AG04449 (cell line): ENCODE data around the gene NTRK2.
A peak's percentile ranks its signal among the peaks of the same experiment; 100 is the strongest.

Experiments
- CTCF ChIA-PET: fragments of 350-600 bp; formaldehyde crosslinking; extraction: SDS; loops from one replicate; lab custom pipeline; 2021; ENCODE audit warnings: antibody characterized with exemption; lab: Yijun Ruan, JAX
- POLR2A ChIA-PET: fragments of 400-600, 350-600 bp; formaldehyde crosslinking; extraction: SDS; loops from one replicate; lab custom pipeline; 2020; ENCODE audit warnings: antibody characterized with exemption, inconsistent platforms; lab: Yijun Ruan, JAX
- DNase-seq: peaks from one replicate; pipeline ENCODE4 v3.0.0-alpha.2; 2010; ENCODE audit warnings: low read depth, low spot score
- H3K4me3 ChIP-seq: 2 replicates; pipeline ENCODE4 v1.5.1; 2011; ENCODE audit warnings: low read depth, mild to moderate bottlenecking, control low read depth, low read length
- TF ChIP-seq, protein P1 (sequence below): IDR thresholded peaks from one replicate; pipeline ENCODE4 v1.5.1; 2011; ENCODE audit warnings: mild to moderate bottlenecking, moderate library complexity, low read length, control low read depth, inconsistent platforms; ENCODE audit not compliant: insufficient read depth; ENCODE audit errors: missing control alignments

The NTRK2 gene

DNA sequence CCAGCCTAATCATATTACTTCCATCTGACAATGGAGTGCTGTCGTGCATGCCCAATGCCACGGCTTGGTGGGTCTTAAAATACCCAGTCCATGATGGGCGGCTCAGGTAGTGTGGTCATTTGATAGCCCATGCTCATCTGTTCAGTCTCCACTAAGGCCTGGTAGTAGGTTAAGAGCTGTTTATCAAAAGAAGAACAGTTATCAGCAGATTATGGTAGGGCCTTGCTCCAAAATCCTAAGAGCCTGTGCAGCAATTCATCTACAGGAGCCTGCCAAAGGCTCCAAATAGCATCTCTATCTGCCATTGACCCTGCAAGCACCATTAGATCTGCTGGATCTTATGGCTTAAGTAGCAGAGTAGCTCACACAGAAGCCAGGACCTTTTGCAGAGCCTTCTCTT lies 21.8 kb upstream of the NTRK2 start:
- ChIA-PET POLR2A (no interaction called here), CTCF (no interaction called here)
- TF ChIP-seq, protein P1, sequence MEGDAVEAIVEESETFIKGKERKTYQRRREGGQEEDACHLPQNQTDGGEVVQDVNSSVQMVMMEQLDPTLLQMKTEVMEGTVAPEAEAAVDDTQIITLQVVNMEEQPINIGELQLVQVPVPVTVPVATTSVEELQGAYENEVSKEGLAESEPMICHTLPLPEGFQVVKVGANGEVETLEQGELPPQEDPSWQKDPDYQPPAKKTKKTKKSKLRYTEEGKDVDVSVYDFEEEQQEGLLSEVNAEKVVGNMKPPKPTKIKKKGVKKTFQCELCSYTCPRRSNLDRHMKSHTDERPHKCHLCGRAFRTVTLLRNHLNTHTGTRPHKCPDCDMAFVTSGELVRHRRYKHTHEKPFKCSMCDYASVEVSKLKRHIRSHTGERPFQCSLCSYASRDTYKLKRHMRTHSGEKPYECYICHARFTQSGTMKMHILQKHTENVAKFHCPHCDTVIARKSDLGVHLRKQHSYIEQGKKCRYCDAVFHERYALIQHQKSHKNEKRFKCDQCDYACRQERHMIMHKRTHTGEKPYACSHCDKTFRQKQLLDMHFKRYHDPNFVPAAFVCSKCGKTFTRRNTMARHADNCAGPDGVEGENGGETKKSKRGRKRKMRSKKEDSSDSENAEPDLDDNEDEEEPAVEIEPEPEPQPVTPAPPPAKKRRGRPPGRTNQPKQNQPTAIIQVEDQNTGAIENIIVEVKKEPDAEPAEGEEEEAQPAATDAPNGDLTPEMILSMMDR = no peak
- DNase-seq = no peak
- no peak overlapping the region for H3K4me3 ChIP-seq

DNA sequence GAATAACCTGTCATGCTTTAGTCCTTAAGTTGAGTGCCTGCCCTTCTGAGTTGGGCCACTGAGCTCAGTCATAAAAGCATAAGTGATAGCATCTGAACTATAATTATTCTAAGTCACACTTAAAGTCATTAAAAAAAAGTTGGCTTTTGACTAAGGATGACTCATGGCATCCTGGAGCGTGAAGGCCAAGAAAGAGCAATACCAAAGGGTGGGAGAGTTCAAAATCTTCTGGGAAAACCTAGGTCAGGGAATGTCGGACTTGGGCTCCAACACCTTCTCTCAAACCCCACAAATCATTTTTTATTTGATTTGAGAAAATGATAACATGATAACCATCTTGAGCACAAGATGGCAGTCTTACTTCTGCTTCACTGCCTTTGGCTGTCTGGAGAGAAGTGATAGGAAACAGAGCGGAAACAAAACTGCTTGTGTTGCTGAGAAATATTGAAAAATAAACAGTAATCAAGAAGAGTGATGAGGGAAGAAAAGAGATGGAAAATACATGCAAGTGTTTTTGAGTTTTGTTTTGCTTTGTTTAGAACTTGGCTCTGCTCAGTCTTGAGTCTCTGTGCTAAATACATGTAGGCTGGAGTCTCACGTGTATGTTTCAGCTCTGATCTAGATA lies 16.9 kb upstream of the NTRK2 start:
- POLR2A ChIA-PET = no interaction called here
- DNase-seq = no peak
- no peak overlapping the region for H3K4me3 ChIP-seq
- TF ChIP-seq, protein P1 = no peak
- CTCF ChIA-PET = no interaction called here

DNA sequence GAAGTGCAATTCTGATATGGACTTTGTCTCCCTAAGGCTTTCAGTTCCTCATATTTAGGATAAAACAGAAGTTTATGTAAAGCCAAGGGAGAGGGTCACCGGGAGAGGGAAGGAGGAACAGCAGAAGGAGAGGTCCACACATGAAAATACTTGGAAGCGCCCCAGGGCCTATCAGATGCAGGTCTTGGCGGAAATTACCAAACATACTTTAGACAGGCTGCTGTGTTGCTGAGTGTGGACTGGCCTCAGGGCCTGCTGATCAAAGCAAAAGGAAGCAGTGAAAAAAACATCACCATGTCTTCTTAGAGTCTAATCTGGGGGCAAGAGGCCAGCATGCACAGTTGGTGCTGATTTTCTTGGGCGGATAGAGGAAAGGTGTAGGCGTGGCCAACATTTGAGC lies 14.1 kb upstream of the NTRK2 start:
- TF ChIP-seq, protein P1 = no peak
- DNase-seq = no peak
- ChIA-PET CTCF (no interaction called here), POLR2A (no interaction called here)
- no peak overlapping the region for H3K4me3 ChIP-seq

DNA sequence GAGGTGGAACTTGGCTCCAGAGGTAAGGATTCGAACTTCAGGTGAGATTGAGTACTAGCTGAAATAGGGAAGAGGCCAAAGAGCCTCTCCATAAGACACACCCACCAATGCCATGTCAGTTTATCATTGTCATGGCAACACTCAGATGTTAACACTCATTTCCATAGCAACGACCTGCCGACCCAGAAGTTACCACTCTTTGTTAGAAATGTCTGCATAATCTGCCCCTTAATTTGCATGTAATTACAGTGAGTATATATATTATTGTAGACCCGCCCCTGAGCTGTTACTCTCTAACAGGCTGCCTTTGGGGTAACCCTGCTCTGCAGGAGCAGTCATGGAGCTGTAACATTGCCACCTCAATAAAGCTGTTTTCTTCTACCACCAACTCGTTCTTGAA lies 10.2 kb upstream of the NTRK2 start:
- CTCF ChIA-PET = no interaction called here
- POLR2A ChIA-PET = no interaction called here

DNA sequence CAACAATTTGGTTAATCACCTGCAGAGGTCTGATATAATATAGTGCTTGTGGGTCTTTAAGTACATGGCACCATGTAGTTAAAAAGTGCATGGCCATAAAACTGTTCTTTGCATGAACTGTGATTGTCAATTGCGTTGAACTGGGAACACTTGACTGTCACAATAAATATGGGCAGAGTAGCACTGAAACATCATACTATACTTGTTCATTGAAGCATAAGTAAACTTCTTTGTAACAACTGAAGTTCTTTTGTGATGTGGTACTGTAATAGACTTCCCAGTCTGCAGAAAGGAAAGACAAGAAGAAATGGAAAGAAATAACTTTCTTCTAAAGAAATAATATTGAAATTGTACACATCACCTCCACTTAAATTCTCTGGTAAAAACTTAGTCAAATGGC lies 9.8 kb upstream of the NTRK2 start:
- ChIA-PET CTCF (no interaction called here), POLR2A (no interaction called here)
- TF ChIP-seq, protein P1 = no peak
- DNase-seq = no peak
- H3K4me3 ChIP-seq = no peak overlapping the region

More for the DNA sequence above, 10.2 kb upstream of the NTRK2 start:
- DNase-seq = no peak
- TF ChIP-seq, protein P1 = no peak
- H3K4me3 ChIP-seq = no peak overlapping the region

DNA sequence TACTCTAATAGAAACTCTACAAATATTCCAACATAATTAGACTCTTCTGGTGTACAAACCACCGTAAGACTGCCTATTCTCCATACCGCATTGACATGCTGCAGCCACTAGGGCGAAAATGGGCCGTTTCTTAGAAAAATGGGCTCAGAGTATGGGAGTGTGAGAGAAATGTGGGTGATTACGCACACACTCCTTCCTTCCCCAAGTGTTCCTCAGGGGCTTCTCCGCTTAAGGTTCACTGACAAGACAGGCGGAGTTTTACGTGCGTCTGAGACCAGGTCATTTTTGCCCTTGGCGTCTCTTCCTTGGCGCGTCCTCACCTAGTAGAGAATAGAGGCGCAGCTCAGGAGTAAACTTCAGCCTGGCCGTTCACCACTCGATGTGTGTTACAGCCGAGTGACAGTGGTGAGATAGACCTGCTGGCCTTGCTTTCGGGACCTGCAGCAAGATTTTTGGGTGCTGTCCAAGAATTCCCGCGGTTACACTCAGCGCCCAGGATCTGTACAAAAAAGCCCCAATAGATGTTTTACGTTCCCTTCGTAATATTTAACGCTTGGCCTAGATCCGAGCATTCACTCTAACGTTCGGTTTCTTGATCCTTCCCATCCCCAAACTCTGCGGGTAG lies 1.8 kb upstream of the NTRK2 start:
- POLR2A ChIA-PET = no interaction called here
- no peak overlapping the region; the same call in 1 of the 2 replicates for H3K4me3 ChIP-seq
- no peak for DNase-seq
- CTCF ChIA-PET = interaction anchor here (1.7 to 2.7 kb wide), 2 partner anchors 113 to 271 kb away, joined by 7 to 14 read pairs; no protein-coding TSS in a partner anchor
- TF ChIP-seq, protein P1 = peak; percentile 44
